Peyer's patch (tissue), 4 donors: ENCODE data around the gene NPHP1.

Experiments
- POLR2A ChIP-seq, 2 donors: fragments of 450-650 bp; IDR thresholded peaks; one replicate each; pipeline ENCODE4 v1.5.1; 2017; ENCODE audit warnings: antibody characterized with exemption in 2 of 2, mild to moderate bottlenecking in 2 of 2, moderate library complexity in 2 of 2
- TF ChIP-seq, protein P1 (sequence below), 6 experiments: fragments of 450-650 bp in 4 of 6; fragments of 200-600 bp in 2 of 6; sonication (generic) in 1 of 6; IDR thresholded peaks; one replicate each; pipeline ENCODE4 v1.5.1; 2017 to 2019; ENCODE audit warnings: antibody characterized with exemption in 6 of 6, mild to moderate bottlenecking in 3 of 6, moderate library complexity in 1 of 6

- TF ChIP-seq, protein P1, sequence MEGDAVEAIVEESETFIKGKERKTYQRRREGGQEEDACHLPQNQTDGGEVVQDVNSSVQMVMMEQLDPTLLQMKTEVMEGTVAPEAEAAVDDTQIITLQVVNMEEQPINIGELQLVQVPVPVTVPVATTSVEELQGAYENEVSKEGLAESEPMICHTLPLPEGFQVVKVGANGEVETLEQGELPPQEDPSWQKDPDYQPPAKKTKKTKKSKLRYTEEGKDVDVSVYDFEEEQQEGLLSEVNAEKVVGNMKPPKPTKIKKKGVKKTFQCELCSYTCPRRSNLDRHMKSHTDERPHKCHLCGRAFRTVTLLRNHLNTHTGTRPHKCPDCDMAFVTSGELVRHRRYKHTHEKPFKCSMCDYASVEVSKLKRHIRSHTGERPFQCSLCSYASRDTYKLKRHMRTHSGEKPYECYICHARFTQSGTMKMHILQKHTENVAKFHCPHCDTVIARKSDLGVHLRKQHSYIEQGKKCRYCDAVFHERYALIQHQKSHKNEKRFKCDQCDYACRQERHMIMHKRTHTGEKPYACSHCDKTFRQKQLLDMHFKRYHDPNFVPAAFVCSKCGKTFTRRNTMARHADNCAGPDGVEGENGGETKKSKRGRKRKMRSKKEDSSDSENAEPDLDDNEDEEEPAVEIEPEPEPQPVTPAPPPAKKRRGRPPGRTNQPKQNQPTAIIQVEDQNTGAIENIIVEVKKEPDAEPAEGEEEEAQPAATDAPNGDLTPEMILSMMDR (IDR thresholded peaks at IDR 0.05) = no peak
- TF ChIP-seq POLR2A (IDR thresholded peaks at IDR 0.05) = no peak
Measured at GRCh38 chr2:110124939-110125691, 79.7 kb downstream of the NPHP1 start.
